Trophoblast cell (in vitro differentiated cells and primary cell): ENCODE results near the gene SH3TC1.

ENCODE experiments used
- DNase-seq, 2 donors: peaks; one replicate each; pipeline ENCODE4 v3.0.0-alpha.2; 2016
- H2AFZ ChIP-seq: 2 replicates; pipeline ENCODE4 v1.6.1; 2013; ENCODE audit warnings: low read length, moderate library complexity, mild to moderate bottlenecking; ENCODE audit not compliant: insufficient read depth, poor library complexity
- H2AK5ac ChIP-seq: 2 replicates; pipeline ENCODE4 v1.6.1; 2013; ENCODE audit warnings: mild to moderate bottlenecking, low read length
- H2BK120ac ChIP-seq: 2 replicates; pipeline ENCODE4 v1.6.1; 2013; ENCODE audit warnings: low read length, mild to moderate bottlenecking, moderate library complexity; ENCODE audit not compliant: insufficient read depth, poor library complexity
- H2BK12ac ChIP-seq: 2 replicates; pipeline ENCODE4 v1.6.1; 2013; ENCODE audit warnings: mild to moderate bottlenecking, low read length, moderate library complexity
- H2BK5ac ChIP-seq: 2 replicates; pipeline ENCODE4 v1.6.1; 2013; ENCODE audit warnings: low read length, low read depth, moderate library complexity, mild to moderate bottlenecking; ENCODE audit not compliant: poor library complexity
- H3K14ac ChIP-seq: 2 replicates; pipeline ENCODE4 v1.6.1; 2013; ENCODE audit warnings: mild to moderate bottlenecking, low read length
- H3K18ac ChIP-seq: 2 replicates; pipeline ENCODE4 v1.6.1; 2013; ENCODE audit warnings: mild to moderate bottlenecking, low read length
- H3K23ac ChIP-seq: 2 replicates; pipeline ENCODE4 v1.6.1; 2013; ENCODE audit warnings: low read length
- H3K27ac ChIP-seq: 2 replicates; pipeline ENCODE4 v1.5.1; 2013; ENCODE audit warnings: low read depth, mild to moderate bottlenecking, inconsistent platforms, low read length, moderate library complexity
- H3K27me3 ChIP-seq: 2 replicates; pipeline ENCODE4 v1.6.1; 2013; ENCODE audit warnings: inconsistent platforms, mild to moderate bottlenecking, low read length, moderate library complexity; ENCODE audit not compliant: insufficient read depth
- H3K36me3 ChIP-seq, 2 experiments: 1 replicate in 1 of 2; 2 replicates in 1 of 2; pipeline ENCODE4 v1.6.1; 2013; ENCODE audit warnings: low read length in 2 of 2, mild to moderate bottlenecking in 2 of 2, moderate library complexity in 1 of 2; ENCODE audit not compliant: insufficient read depth in 2 of 2, control insufficient read depth in 1 of 2
- H3K4ac ChIP-seq: 2 replicates; pipeline ENCODE4 v1.6.1; 2013; ENCODE audit warnings: low read depth, mild to moderate bottlenecking, low read length, moderate library complexity
- H3K4me1 ChIP-seq, 2 experiments: 1 replicate in 1 of 2; 2 replicates in 1 of 2; pipeline ENCODE4 v1.6.1; 2013; ENCODE audit warnings: low read length in 2 of 2, mild to moderate bottlenecking in 2 of 2, moderate library complexity in 1 of 2; ENCODE audit not compliant: insufficient read depth in 2 of 2, control insufficient read depth in 1 of 2
- H3K4me2 ChIP-seq: 2 replicates; pipeline ENCODE4 v1.6.1; 2013; ENCODE audit warnings: inconsistent platforms, mild to moderate bottlenecking, low read length, moderate library complexity
- H3K4me3 ChIP-seq: 2 replicates; pipeline ENCODE4 v1.5.1; 2013; ENCODE audit warnings: mild to moderate bottlenecking, low read depth, low read length, inconsistent platforms
- H3K79me1 ChIP-seq: one replicate; pipeline ENCODE4 v1.6.1; 2013; ENCODE audit warnings: low read length
- H3K79me2 ChIP-seq: 2 replicates; pipeline ENCODE4 v1.6.1; 2013; ENCODE audit warnings: low read length, mild to moderate bottlenecking; ENCODE audit not compliant: control insufficient read depth, insufficient read depth, poor library complexity
- H3K9ac ChIP-seq: 2 replicates; pipeline ENCODE4 v1.6.1; 2013; ENCODE audit warnings: mild to moderate bottlenecking, low read length
- H3K9me3 ChIP-seq: 2 replicates; pipeline ENCODE4 v1.6.1; 2013; ENCODE audit warnings: low read depth, mild to moderate bottlenecking, control low read depth, inconsistent platforms, low read length; ENCODE audit not compliant: insufficient read depth
- H4K12ac ChIP-seq: 2 replicates; pipeline ENCODE4 v1.6.1; 2013; ENCODE audit warnings: low read depth, mild to moderate bottlenecking, low read length, moderate library complexity
- H4K8ac ChIP-seq: 2 replicates; pipeline ENCODE4 v1.6.1; 2013; ENCODE audit warnings: low read depth, mild to moderate bottlenecking, low read length, moderate library complexity
- H4K91ac ChIP-seq: one replicate; pipeline ENCODE4 v1.6.1; 2013; ENCODE audit warnings: low read depth, mild to moderate bottlenecking, low read length, moderate library complexity
- WGBS: extraction: QIAGEN DNeasy Blood & Tissue Kit; methylation state at CpG from one replicate; pipeline ENCODE4 v1.1.7; 2013; ENCODE audit warnings: missing lambda C conversion rate; ENCODE audit not compliant: insufficient read length, insufficient coverage; ENCODE audit errors: extremely low coverage; 5-methylcytosine and 5-hydroxymethylcytosine counted together

Gene SH3TC1

DNA sequence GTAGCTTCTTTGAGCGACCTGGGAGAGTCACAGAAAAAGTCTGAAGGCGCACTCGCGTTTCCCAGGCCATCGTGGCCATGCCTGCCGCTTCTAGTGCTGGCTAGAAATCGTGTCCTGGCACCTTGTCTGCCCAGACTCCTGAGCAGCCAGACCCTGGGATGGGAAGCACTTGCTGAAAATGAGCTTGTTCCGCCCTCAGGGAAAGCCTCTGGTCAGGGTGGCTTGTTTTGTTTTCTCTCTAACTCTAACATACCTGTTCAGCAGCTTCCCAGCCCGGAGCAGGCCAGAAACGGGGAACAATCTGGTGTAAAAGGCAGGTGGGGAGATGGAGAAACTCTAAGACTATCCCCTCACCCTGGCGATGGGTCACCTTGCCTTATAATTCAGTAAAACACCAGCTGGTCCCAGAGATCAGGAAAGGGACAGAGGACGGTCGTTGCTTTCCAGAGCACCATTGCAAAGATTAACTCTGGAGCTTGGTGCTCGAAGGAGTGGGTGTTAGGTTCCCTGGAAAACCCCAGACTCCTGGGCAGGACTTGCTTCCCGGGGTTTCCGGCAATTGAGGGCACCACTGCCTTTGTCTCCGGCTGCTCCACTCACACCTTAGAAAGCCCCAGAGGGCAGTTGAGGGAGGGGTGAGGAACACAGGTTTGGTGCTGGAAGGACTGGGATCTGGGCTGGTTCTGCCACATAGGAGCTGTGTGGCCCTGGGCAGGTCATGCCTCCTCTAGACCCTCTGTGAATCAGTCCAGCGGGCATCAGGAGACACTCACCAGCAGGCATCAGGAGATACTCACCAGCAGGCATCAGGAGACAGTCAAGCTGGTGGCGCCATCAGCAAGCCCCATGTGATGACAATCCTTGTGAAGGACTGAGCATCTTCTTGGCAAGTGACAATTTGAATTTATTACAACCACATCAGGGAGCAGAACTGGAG is 4.5 kb upstream of the SH3TC1 start:
- Histone ChIP-seq H3K23ac (no peak overlapping the region), H3K4ac (peak overlapping the region; percentile 4), H4K12ac (no peak overlapping the region), H3K9me3 (no peaks in the 10 kb centered on the region), H3K27me3 (no peaks in the 10 kb centered on the region), H3K4me1 (peaks cover 43 to 54% of the 10 kb centered on the region in 2 experiments), H4K91ac (peak overlapping the region; percentile 41), H3K18ac (no peak overlapping the region), H4K8ac (peak overlapping the region; percentile 14), H3K36me3 (no peaks in the 10 kb centered on the region), H3K79me1 (peaks cover 39% of the 10 kb centered on the region), H2AK5ac (peak overlapping the region; percentile 23), H3K14ac (peak overlapping the region; percentile 40), H2BK12ac (peak overlapping the region; percentile 71), H2AFZ (no peak overlapping the region), H3K4me2 (no peak overlapping the region), H2BK120ac (peak overlapping the region; percentile 45), H3K9ac (no peak overlapping the region), H3K27ac (peak overlapping the region; percentile 8), H3K4me3 (no peak overlapping the region), H3K79me2 (peaks cover 7% of the 10 kb centered on the region), H2BK5ac (no peak overlapping the region)
- no peak for DNase-seq
- WGBS: no CpG with 5 or more reads among the region's 19 CpGs

- no peak overlapping the region for H3K4me2 ChIP-seq
- H3K36me3 ChIP-seq: no peaks in the 10 kb centered on the region
- no peaks in the 10 kb centered on the region for H3K27me3 ChIP-seq
- H2BK5ac ChIP-seq: no peak overlapping the region
- H3K14ac ChIP-seq: peak overlapping the region; percentile 38
- H4K12ac ChIP-seq: no peak overlapping the region
- no peak for DNase-seq
- peaks cover 51 to 62% of the 10 kb centered on the region in 2 experiments for H3K4me1 ChIP-seq
- no peak overlapping the region for H3K27ac ChIP-seq
- H3K4ac ChIP-seq: no peak overlapping the region
- H3K9me3 ChIP-seq: no peaks in the 10 kb centered on the region
- H2BK120ac ChIP-seq: peak overlapping the region; percentile 40
- H3K79me2 ChIP-seq: peaks cover 15% of the 10 kb centered on the region
- no peak overlapping the region for H3K9ac ChIP-seq
- no peak overlapping the region for H3K18ac ChIP-seq
- H2AFZ ChIP-seq: no peak overlapping the region
- H2BK12ac ChIP-seq: peak overlapping the region; percentile 78
- no CpG with 5 or more reads among the region's 7 CpGs for WGBS
- no peak overlapping the region for H3K23ac ChIP-seq
- no peak overlapping the region for H2AK5ac ChIP-seq
- H3K4me3 ChIP-seq: no peak overlapping the region
- H4K8ac ChIP-seq: no peak overlapping the region
- H4K91ac ChIP-seq: peak overlapping the region; percentile 91
- H3K79me1 ChIP-seq: peaks cover 48% of the 10 kb centered on the region
Measured at GRCh38 chr4:8195431-8195830, 3.7 kb upstream of the SH3TC1 start.

GRCh38 chr4:8195841-8196458 is 3.1 kb upstream of the SH3TC1 start:
- no peak overlapping the region for H3K4me3 ChIP-seq
- peak overlapping the region; percentile 40 for H2BK120ac ChIP-seq
- no CpG with 5 or more reads among the region's 20 CpGs for WGBS
- no peaks in the 10 kb centered on the region for H3K9me3 ChIP-seq
- H2BK5ac ChIP-seq: no peak overlapping the region
- no peak overlapping the region for H3K23ac ChIP-seq
- no peaks in the 10 kb centered on the region for H3K27me3 ChIP-seq
- H3K79me2 ChIP-seq: peaks cover 15% of the 10 kb centered on the region
- H4K91ac ChIP-seq: peak overlapping the region; percentile 91
- peak overlapping the region; percentile 44 for H2BK12ac ChIP-seq
- no peak overlapping the region for H3K27ac ChIP-seq
- H3K4ac ChIP-seq: no peak overlapping the region
- no peak overlapping the region for H4K8ac ChIP-seq
- no peak overlapping the region for H3K18ac ChIP-seq
- no peak for DNase-seq
- no peak overlapping the region for H4K12ac ChIP-seq
- no peak overlapping the region for H3K9ac ChIP-seq
- H3K14ac ChIP-seq: no peak overlapping the region
- H2AK5ac ChIP-seq: no peak overlapping the region
- no peak overlapping the region for H3K4me2 ChIP-seq
- no peaks in the 10 kb centered on the region for H3K36me3 ChIP-seq
- H2AFZ ChIP-seq: no peak overlapping the region
- H3K79me1 ChIP-seq: peaks cover 50% of the 10 kb centered on the region
- peaks cover 54 to 64% of the 10 kb centered on the region in 2 experiments for H3K4me1 ChIP-seq

DNA sequence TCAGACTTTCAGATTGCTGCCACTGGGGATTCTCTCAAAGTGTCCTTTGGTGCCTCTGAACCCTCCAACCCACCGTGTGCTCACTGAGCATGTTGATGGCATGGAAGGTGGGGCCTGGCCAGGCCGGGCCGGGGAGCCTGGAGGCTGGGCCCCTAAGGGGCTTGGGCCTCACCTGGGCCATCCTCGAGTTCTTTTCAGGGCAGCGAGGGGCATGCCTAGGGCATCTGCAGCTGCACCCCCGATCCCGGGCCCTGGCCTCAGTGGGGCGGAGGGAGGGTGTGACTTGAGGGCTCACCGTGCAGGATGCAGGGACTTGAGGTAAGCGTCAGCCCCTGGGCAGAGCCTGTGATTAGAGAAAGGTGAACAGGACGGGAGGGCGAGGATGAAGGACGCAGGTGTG is 1.6 kb upstream of the SH3TC1 start:
- Histone ChIP-seq H3K23ac (no peak overlapping the region), H3K27me3 (no peaks in the 10 kb centered on the region), H4K8ac (peak overlapping the region; percentile 23), H3K27ac (peak overlapping the region; percentile 12), H3K4ac (peak overlapping the region; percentile 62), H3K9ac (no peak overlapping the region), H3K4me1 (peaks cover 53 to 62% of the 10 kb centered on the region in 2 experiments), H3K4me2 (no peak overlapping the region), H3K18ac (peak overlapping the region; percentile 24), H3K79me1 (peaks cover 51% of the 10 kb centered on the region), H3K36me3 (no peaks in the 10 kb centered on the region), H2AK5ac (peak overlapping the region; percentile 42), H4K12ac (no peak overlapping the region), H3K14ac (peak overlapping the region; percentile 35), H2BK12ac (peak overlapping the region; percentile 58), H3K79me2 (peaks cover 15% of the 10 kb centered on the region), H4K91ac (peak overlapping the region; percentile 91), H2AFZ (no peak overlapping the region), H3K4me3 (no peak overlapping the region), H2BK120ac (peak overlapping the region; percentile 50), H3K9me3 (no peaks in the 10 kb centered on the region), H2BK5ac (peak overlapping the region; percentile 11)
- WGBS: no CpG with 5 or more reads among the region's 13 CpGs
- DNase-seq: no peak
